T-helper 1 cell treated with Interleukin-12 subunit alpha and Interleukin-12 subunit beta and Interleukin-4 antibody, amounts not matched to agents 30 ng/mL and 1 ng/mL, for 36 hours (primary cell): ENCODE measurements around the gene CEP131. TPM values are rescaled to one million over a fixed set of nuclear protein-coding genes. Genes with fewer than 3 reads are reported as not detected.

Source experiments
- intact Hi-C: fragments of 100-400 bp; cut with micrococcal nuclease; formaldehyde crosslinking; loops from one replicate; pipeline ENCODE4 v1.15.1; 2024
- total RNA-seq: library from RNA; stranded (reverse); gene quantifications from 2 replicates; pipeline ENCODE4 v1.2.3, GENCODE V29; 2022

The CEP131 gene
- total RNA-seq, 1 donor from 2014 or later = 10.6 TPM

DNA sequence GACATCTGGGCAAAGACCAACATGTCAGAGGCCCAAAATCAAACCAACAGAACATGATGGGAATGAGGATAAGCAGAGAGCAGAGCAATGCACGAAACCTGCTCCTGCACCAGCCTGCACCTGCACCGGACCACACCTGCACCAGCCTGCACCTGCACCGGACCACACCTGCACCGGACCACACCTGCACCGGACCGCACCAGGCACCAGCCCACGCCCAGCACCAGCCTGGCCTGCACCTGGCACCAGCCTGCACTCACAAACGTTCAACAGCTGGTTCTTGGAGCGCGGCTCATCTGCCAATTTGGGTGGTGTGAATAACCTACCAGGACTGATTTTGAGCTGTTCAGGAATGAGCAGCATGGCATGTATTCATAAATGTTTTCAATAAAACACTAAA lies 18.2 kb downstream of the CEP131 start:
- intact Hi-C loops = no loop called here

DNA sequence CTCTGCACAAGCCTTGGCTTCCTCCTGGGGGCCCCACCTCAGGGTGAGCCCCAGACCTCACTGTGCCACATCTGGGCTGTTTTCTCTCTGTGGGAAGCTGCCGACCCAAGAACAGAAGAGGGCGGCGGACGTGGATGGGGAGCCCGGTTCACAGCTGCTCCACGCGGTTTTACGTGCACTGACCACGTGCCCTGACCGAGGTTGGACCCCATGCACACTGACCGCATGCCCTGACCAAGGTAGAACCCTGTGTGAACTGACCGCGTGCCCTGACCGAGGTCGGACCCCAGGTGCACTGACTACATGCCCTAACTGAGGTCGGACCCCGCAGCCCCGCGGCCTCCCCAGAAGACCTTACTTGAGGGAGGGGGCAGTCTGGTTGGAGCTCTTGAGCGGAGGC lies 19.6 kb downstream of the CEP131 start:
- intact Hi-C loops = no loop called here

DNA sequence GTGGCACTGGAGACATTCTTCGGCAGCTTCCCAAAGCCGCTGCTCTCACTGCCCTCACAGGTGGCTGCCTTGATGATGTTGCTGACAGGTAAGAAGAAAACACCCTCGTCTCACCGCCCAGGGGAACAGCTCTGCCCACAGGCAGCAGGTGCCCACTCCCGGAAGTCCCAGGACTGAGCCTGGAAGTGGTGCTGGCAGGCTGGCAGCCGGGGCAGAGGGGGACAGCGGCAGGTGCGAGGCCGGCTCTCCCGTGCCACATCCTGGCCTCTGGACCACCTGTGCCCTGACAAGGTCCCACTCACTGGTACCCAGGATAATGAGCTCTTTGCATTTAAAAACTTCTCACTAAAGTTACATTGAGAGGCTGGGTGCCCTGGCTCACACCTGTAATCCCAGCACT lies 20.4 kb downstream of the CEP131 start:
- intact Hi-C loops = no loop called here

DNA sequence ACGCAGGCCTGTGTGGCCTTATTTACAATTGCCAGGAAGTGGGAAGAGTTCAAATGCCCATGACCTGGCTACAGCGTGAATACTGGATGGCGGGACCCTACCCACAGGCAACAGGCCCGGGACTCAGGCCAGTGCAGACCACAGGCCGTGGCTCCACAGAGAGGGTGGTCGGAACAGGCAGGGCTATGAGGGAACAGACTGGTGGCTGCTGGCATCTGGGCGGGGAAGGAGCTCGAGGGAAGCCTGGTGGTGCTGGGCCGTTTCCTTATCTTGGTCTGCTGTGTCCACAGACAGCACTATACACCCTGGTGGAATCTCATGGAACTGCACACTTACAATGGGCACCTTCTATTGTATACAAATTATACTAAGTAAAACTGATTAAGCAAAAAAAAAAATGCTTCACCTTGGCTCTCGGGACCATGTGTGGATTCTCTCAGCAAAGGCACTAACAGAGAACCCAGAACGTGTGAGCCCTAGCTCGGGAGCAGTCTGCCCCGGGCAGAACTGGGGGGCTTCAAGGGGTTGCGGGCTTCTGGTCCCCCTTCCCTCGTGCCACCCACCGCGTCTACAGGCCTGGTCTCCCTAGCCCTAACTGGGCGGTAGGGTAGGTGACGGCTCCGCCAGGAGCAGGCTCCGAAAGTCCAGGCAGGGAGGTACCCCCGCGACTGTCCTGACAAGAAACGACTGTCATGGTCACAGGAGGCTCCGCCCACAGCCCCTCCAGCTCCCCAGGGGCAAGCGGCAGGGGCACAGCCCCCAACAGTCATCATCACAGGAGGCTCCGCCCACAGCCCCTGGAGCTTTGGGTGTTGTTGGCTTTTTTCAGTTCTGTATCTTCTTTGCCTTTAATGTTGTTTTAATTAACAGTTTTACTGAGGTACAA lies 21.8 kb downstream of the CEP131 start:
- intact Hi-C loops = no loop called here

DNA sequence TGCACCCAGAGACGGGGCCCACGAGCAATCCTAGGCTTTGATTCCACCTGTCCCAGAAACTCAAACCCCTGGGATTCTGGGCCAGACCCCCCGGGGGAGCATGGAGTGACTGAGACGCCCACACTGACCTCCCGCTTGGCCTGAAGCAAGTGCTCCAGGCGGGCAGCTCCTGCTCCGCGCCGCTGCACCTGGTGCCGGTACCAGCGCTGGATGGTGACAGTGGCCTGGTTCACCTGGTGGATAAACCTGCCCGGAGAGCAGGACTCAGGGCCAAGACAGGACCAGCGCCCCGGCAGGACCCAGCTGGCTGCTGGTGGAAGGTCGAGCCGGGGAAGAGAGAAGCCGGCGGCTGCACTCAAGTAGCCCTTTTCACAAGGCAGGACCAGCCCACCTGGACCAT lies 22.6 kb downstream of the CEP131 start:
- intact Hi-C loops = no loop called here

DNA sequence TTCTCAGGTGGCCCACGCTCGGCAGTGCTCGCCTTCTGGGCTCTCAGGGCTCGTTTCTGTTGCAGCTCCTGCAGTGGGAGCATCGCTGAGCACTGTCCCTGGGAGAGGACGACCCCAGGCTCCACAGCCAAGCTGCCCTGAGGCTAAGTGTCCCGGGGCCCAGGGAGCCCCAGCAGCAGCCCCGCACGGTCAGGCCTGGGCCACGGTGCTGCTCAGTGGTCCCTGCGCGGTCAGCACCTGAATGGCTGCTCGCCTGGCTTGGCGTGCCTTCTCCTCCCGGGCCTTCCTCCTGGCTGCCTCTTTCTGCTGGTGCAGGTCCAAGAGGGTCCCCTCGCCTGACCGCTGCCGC lies 23.3 kb downstream of the CEP131 start:
- intact Hi-C loops = no loop called here

DNA sequence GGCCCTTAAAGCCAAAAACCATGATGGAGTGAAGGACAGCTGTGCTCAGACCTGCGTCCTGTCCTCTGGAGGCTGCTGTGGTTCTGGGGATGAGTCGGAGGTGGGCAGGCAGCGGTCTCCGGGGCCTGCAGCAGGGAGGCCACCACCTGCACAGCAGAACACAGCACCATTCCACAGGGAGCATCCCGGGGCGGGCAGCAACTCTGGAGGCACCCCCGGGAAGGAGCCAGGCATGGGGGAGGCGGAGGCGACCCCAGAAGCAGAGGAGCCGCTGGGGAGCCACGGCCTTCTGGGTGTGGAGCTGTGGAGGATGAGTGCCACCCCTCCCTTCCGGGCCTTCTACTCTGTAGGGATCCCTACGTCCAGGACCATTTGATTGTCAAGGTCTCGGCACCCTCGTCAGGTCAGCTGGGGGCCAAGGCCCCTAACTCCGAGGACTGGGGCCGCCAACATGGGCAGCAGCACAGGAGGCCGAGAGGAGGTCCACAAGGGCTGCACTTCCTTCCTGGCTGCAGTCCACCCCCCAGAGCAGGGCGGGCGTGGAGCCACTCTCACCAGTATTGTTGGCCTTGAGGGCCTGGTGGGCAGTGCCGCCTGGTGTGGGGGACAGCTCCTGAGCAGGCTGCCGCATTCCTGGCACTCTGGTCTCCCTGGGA lies 23.8 kb downstream of the CEP131 start:
- intact Hi-C loops = no loop called here

DNA sequence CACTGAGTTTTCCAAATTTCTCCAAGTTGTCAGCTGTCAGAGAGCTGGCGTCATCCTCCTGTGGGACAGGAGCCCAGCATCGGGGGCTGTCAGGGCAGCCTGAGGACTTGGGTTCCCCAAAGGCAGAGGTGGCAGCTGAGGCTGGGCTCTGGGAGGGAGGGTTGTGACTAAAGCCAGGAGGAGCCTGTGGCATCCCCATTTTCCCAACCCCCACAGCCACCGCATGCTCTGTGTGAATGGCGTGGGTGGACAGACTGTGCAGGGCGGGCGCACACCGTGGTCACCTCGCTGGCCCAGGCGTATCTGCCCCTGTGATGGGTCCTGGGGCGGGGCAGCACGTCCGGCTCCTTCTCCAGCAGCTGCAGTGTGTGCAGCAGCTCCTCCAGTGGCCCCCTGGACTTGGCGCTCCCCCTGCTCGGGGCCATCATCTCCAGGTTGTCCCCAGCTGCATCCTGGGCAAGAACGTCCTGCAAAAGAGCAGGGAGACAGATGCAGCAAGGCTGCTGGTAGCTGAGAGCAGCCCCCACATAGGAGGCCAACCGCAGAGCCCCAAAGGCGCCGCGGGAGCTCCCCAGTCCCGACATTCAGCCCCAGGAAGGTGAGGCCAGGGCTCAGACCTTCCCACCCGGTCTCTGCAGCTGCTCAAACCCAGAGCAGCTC lies 24.8 kb downstream of the CEP131 start:
- intact Hi-C loops = no loop called here

DNA sequence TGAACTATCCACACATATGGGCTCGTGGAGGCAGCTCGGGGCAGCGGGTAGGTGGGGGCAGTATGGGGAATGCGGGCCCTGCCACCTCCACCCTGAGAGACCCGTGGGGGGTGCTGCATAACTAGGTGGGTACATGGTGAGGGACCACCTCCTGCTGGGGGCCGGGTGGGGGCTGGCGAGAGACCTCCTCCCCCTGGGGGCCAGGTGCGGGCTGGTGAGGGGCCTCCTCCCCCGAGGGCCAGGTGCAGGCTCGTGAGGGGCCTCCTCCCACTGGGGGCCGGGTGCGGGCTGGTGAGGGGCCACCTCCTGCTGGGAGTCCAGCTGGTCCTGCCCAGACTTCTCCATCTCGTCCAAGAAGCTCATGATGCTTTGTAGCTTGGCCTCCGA lies 25.4 kb downstream of the CEP131 start:
- intact Hi-C loops = no loop called here

DNA sequence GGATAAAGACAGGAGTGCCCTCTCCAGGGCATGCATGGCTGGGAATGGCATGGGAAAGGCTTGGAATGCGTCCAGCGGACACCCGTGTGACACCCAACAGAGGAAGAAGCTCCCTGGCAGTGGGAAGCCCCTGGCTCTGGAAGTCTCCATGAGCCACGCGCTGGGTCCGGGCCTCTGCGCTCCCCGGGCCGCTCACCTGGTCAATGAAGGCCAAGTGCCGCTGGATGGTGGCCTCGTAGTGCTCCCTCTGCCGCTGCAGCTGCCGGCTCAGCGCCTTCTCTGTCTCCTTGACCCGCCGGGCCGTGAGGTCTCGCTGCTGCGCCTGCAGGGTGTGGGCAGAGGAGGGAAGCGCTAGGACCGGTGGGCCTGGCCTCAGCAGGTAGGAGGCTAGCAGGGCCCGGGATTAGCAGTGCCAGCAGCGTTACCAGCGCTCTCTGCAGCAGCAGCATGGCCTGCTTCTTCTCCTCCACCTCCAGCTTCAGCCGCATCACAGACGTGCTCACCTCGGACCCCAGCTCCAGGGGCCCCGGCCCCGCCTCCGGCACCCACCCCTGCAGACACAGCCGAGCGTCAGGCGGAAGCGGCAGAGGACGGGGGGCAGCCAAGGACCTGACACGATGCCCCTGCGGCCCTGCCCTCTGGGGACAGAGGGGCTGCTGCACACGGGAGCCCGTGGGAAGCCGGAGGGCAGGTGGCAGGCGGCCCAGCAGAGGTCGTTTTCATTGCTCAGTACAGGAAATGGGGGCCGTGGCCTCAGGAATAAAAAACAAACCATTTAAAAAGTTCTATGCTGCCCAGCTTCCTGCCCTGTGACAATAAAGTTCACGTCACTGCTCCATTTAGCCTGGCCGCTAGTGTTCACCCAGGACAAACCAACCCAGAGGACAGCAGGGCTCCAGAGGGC lies 26.0 kb downstream of the CEP131 start:
- intact Hi-C loops = no loop called here

DNA sequence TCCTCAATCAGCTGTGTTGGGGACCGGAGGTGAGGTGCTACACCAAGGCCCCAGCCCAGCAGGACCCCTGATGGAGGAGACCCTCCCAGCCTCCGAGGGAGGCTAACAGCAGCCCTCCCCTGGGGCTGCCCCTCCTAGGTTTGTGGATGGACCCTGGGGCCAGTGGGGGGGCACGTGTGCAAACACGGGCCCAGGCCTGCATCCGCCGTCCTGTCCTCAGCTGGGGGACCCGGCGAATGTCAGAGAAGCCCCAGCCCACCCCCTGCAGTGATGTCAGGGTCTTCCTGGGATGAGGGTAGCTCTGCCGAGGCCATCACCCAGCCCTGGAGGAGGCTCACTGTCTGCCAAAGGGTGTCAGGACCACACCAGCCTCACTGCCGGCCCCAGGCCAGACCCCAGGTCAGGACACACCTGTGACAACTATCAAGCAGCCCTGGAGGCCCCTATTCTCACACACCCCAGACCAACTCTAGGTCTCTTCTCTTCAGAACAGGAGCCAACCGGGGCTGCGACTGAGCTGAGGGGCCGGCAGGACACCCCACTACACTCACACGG lies 26.7 kb downstream of the CEP131 start:
- intact Hi-C loops = no loop called here

DNA sequence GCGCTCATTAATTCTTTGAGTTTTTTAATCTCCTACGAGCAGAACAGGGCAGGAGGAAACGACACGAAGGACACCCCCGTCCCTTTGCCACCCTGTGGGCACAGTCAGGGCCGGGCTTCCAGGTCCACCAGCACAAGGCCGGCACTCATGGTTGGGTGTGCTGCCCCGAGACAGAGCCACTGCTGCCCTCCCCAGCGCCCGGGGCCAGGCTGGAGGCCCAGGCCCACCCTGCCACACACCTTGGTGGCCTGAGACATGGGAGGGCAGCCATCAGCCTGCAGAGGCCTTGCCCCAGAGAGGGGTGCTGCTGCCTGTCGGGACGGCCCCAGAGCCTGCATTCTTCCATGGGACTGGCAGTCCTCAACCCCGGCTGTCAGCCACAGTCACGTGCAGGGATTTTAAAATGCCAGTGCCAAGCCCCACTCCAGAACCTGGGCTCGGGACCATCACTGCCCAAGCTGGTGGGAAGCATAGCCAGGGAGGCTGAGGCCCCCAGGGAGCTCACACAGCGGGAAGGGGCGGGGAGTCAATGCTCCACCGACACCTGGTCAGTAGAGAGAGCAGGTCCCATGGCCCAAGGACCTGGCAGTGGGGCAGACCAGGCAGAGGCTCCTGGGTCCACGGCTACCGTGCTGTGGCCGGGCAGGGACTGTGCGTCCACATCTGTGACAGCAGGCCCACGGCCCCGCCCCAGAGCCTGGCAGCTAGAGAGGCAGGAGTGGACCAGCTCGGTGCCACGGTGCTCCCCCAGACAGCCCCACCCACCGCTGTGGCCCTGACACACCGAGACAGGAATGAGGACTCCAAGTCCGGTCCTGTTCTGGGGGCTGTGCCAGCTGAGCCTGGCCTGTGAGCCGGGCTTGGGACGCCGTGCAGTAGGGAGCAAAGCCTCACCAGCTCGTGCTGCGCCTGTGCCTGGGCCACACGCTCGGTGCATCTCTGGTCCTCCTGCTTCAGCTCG lies 27.5 kb downstream of the CEP131 start:
- intact Hi-C loops = no loop called here

DNA sequence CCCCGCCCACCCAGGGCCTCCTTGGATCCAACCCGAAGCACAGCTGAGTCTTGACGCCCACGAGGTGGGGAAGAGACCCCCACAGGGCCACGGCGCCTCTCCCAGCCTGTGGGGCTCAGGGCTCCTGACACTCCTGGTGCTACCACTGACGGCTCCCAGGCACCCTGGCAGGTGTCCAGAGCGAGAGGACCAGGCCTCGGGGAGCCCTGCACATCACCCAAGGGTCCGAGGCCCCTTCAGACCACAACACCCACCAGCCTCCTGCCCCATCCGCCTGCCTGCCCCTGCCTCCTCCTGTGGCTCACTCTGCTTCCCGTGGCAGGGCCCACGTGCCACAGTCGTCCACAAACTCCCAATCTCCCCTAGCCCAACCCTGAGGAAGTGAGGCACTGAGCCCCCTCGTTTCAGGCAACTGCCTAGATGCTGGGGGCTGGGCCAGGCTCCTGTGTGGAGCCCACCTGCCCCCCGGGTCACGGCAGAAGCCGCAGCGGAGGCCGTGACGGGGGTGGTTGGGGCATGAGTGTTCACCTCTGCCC lies 28.5 kb downstream of the CEP131 start:
- intact Hi-C loops = no loop called here

DNA sequence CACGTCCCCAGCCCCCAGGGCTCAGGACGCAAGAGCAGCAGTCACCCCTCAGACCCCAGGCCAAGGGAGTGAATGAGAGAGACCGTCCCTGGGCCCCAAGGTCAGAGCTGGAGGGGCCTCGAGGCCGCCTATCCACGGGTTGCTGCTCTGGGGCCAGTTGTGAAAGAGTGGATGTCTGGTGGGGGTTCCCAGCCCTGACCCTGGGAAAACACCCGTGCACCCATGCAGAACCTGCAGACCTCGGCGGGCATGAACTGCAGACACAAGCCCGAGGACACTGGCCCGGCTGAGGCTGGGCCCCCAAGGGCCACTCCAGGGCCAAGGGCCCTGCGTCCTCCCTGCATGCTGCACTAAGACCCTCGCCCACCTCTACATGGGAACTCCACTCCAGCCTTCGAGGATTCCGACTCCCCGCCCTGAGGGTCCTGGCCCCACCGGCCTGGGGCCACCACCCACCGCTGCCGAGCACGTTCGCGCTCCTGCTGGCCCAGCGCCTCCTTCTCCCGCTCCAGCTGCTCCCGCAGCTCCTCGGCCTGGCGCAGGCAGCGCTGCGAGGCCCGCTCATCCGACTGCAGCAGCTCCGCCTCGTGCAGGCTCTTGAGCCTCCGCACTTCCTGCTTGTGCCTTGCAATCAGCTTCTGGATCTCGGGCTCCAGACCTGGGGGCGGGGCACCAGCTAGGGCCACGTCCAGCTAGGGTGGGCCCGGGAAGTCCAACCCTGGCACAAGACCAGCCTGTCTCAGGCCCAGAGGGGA lies 29.1 kb downstream of the CEP131 start:
- intact Hi-C loops = no loop called here

DNA sequence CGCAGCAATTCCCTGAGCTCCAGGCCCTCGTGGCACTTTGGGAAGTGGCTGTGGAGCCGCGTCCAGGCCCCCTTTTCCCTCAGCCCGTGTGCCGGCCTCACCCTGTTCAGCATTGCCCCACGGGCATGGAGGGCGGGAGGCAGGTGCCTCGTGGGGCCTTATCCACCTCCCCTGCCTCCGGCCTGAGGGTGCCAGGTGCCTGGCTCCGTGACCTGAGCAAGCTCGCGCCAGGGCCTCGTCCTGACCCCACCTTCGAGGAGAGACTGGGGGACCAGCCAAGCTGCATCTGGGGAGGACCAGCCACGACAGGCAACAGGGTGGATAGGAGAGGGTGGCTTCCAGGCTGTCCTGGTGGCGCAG lies 29.7 kb downstream of the CEP131 start:
- intact Hi-C loops = no loop called here

DNA sequence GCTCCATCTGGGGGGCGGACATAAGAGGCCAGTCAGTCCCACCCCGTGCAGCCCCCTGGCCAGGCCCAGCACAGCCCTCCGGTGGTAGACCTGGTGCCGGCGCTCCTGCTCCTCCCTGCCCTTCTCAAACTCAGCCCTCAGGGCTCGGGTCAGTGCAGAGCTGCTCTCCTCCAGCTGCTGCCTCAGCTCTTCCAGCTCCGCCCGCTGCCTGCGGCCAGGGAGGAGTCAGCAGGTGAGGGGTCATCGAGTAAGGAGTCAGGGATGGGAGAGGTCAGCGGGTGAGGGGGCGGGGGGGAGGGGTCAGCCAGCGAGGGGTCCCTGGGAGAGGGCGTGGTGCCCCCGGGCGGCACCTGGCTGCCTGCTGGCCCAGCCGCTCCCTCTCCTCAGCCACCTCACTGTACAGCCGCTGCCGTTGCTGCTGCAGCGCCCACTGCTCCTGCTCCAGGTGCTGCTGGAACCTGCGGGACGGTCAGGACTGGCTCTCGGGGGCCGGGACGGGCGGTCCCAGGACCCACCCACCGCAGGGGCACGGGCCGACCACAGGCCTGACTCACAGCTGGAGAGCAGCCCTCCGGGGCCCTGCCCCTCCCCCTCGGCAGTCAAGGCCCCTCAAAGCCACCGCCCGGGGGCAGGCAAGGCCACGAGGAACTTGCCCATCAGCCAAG lies 30.2 kb downstream of the CEP131 start:
- intact Hi-C loops = no loop called here

DNA sequence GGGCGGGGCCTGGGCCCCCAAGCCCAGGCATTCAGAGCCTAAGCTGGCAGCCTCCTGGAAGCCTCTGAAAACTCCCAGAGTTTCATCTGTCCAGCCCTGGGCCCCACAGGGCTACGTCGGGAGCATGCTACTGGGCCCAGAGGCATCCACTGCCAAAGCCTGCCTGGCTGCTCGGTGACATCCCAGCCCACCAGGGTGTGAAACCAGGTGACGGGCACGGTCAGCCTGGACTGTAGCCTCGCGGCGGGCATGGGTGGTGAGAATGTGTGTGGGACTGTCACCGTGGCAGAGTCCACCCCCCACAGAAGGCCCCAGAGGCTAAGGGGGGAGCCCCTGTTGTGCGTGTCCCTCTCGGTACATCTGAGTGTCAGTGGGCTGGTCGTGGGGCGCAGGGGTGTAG lies 31.1 kb downstream of the CEP131 start:
- intact Hi-C loops = no loop called here

DNA sequence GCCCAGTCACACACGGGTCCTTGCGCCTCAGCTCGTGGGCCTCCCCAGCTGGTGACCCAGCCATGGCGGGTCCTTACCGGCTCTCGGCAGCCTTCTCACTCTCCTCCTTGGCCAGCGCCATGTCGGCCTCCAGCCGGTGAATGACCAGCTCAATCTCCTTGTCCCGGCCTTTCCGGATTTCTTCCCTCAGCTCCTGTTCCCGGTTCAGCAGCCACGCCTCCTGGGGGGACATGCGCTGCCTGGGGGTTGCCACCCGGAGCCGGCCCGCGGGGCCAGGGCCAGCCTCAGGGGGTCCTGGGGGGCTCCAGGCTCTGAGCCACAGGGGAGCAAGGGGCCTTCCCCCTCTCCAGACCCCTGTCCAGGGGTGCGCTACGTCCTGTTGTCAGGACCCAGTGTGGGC lies 31.6 kb downstream of the CEP131 start:
- intact Hi-C loops = no loop called here

DNA sequence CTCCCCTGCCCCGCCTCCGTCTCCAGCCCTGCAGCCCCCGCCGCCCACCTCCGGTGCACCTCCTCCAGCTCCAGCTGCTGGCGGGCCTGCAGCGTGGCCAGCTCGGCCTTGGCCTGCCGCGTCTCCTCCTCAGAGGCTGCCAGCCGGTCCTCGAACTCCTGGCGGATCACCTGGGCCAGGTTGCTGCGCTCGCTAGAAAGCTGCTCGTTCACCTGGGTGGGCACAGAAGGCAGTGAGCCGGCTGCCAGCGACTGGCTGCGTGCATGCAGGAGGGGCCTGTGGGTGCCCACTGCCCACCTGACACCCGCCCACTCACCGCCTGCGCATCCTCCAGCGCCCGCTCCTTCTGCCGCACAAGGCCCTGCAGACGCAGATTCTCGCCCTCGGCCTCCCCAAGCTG lies 32.2 kb downstream of the CEP131 start:
- intact Hi-C loops = no loop called here
